HG03139 (cell line): ENCODE results near the gene SDHB.
A peak's percentile ranks its signal among the peaks of the same experiment; 100 is the strongest.

ENCODE experiments used
- ATAC-seq: cut with Tn5 transposase; IDR thresholded peaks from one replicate; pipeline ENCODE4 v1.9.1; 2021; ENCODE audit not compliant: unreplicated experiment

SDHB gene

DNA sequence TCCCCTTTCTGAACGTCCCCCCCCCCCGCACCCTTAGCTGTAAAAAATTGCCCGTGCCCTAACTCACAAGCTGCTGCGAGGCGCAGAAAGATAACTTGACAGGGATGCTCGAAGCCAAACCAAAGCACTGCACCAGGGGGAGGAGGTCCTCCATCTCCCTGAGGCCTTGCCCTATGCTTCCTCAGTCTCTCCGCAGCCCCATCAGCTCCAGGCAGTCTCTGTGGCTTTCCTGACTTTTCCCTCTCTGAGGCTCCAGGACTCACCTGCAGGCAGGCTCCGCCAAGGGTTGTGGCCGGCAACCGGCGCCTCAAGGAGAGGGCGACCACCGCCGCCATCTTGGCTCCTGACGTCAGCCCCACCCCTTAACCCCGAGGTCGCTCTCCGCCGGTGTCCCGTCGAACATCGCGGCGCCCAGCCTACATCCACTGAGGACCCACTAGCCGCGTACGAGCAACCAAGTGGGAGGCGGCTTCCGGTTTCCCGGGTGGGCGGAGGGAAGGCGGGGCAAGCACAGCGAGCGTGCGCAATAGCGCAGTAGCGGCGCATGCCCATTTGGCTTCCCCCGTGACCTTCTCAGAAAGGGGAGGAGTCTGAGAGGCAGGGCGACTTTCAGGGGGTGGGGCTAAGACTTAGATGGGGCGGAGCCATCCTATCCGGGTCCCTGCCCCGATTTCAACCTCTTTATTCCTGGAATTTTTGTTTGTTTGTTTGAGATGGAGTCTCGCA, at the start of gene SDHB:
TSS of gene SDHB (minus strand) at position 348 of the 726 bp plus-strand sequence. CDS start at position 335, 13 bp downstream.
- ATAC-seq, result peak; percentile 97

- no peak for ATAC-seq
Measured at GRCh38 chr1:17102232-17102631, 48.4 kb upstream of the SDHB start.

DNA sequence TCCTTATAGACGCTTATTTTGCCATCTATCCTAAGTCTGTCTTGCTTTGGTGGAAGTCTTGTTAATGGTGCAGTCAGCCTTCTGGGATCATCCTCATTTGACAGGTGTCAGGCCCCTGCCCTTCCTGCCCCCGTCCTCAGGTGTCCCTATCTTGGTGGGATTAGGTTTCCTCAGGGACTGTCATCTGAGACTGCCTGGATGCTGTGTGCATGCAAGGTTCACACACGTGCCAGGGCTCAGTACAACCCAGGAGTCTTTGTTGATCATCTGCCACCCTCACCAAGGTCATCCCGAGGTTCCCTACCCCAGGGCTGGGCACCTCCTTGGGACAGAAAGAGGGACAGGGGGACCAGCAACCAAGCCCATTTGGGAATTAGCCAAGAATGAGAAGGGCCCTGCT, 47.4 kb upstream of the SDHB start:
- no peak for ATAC-seq

GRCh38 chr1:17099616-17100340, 45.9 kb upstream of the SDHB start:
- no peak for ATAC-seq

DNA sequence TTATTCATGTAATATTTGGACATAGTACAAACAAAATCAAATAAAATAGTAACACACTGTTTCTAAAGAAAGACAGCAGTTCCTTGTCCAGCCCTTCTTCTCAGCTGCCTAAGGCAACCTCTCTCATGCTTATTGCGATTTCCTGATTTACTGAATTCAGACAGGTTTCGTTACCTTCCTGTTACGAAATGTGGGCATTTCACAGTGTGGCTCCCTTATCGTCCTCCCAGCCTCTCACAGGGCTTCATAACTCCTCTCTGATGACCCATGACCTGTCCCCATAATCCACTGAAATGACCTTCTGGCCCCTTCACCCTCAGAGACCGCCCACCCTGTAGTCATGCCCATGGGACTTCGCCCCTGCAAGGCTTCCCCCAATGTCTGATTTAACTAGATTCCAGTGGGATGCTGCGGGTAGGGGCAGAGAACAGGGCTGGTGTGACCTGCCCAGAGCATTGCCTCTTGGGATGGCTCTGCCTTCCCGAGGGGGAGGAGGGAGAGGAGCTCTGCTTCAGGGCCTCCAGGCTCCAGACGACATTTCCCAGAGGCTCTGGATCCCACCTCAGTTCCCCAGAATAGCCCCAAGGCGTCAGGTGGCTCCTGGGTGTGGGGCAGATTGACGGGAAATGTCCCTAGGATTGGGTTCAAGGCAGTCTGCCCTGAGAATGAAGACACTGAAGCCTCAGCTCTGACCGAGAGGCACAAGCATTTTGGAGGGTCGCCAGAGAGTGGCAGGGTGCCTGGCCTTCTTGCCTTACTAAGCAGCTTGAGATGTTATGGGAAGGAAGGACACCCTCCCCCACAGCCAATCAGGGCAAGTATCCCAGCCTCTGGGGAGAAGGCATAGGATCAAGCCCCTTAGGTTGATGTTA, 44.9 kb upstream of the SDHB start:
- no peak for ATAC-seq

GRCh38 chr1:17097787-17098186, 44.0 kb upstream of the SDHB start:
- no peak for ATAC-seq

- ATAC-seq, result no peak
Measured at GRCh38 chr1:17097147-17097546, 43.3 kb upstream of the SDHB start.

GRCh38 chr1:17096584-17096983, 42.8 kb upstream of the SDHB start:
- ATAC-seq, result no peak

GRCh38 chr1:17095141-17095540, 41.3 kb upstream of the SDHB start:
- ATAC-seq, result no peak

- ATAC-seq, result no peak
Measured at GRCh38 chr1:17094664-17095063, 40.8 kb upstream of the SDHB start.

- no peak for ATAC-seq
Measured at GRCh38 chr1:17093822-17094393, 40.1 kb upstream of the SDHB start.

DNA sequence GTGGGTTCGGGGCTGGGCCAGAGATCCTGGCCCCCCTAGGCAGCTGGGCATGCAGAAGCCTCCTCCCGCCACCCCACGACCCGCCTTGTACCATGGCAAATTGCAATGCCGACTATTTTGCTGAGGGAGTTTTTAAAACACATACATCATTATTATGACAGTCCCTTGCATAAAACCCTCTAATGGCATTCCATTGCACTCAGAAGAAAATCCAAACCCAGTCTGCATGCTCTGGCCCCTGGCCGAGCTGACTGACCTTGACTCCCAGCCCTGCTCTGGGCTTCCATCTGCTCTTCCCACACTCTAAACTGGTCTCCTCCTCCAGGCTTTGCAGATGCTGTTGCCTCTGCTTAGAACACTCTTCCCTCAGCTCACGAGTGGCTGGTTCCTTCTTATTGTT, 37.4 kb upstream of the SDHB start:
- no peak for ATAC-seq

GRCh38 chr1:17089506-17089905, 35.7 kb upstream of the SDHB start:
- ATAC-seq, result no peak

GRCh38 chr1:17086751-17087150, 32.9 kb upstream of the SDHB start:
- ATAC-seq, result no peak

- no peak for ATAC-seq
Measured at GRCh38 chr1:17084787-17085186, 31.0 kb upstream of the SDHB start.

GRCh38 chr1:17082761-17083160, 28.9 kb upstream of the SDHB start:
- ATAC-seq, result no peak

DNA sequence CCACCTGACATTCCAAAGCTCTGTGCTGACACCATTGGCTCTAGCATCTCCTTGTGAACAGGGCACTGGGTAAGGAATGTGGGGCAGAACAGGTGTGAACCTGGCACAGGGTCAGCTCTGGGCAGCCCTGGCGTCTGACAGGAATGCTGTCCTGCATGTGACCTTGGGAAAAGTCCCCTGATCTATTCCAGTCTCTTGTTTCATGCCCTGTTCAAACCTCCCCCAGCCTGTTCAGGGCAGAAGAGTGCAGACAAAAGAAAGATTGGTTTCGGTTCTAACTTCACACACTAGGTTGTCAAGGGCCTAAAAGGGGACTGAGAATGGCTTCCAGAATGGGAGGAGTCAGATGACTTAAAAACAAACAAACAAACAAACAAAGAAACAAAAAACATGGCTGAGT, 27.6 kb upstream of the SDHB start:
- ATAC-seq, result no peak

DNA sequence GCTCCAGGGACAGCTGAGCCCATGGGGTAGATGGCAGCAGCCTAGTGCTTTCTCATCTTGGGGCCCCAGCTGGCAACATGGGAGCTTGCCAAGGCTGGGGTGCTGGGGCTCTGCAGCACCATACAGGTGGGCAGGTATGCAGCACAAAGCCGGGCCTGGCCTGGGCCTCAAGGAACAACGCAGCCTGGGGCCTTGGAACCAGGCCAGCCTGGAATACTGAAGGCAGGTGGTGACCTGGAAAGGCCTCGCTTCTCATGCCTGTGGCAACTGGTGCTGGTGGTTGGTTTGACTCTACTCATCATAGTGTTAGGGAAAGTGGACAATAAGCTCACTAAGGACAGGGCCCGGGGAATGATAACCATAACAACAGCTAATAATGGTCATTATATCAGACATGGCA, 27.0 kb upstream of the SDHB start:
- no peak for ATAC-seq

GRCh38 chr1:17080085-17080759, 26.4 kb upstream of the SDHB start:
- no peak for ATAC-seq

GRCh38 chr1:17078991-17079868, 25.4 kb upstream of the SDHB start:
- ATAC-seq, result no peak
